ENCODE results near the gene TRIM7.

Gene TRIM7

GRCh38 chr5:181233088-181233800, 28.2 kb upstream of the TRIM7 start:
- Histone ChIP-seq H3K27me3 (ENCODE audit: control insufficient read depth in 5 of 5, insufficient read depth in 4 of 5, low read length in 5 of 5) (no peaks in the 10 kb centered on the region), H3K9me3 (ENCODE audit: control insufficient read depth in 5 of 5, low read length in 5 of 5) (no peaks in the 10 kb centered on the region), H3K9ac (ENCODE audit: low read length in 5 of 5) (no peak overlapping the region), H3K4me3 (ENCODE audit: low read depth in 1 of 5, low read length in 5 of 5) (no peak overlapping the region), H3K27ac (ENCODE audit: low read depth, low read length) (no peak overlapping the region), H3K36me3 (ENCODE audit: control insufficient read depth in 5 of 5, insufficient read depth in 5 of 5, low read length in 5 of 5) (peaks cover 15 to 82% (median 66%) of the 10 kb centered on the region in 5 donors), H3K4me1 (ENCODE audit: control insufficient read depth in 5 of 5, insufficient read depth in 5 of 5, low read length in 5 of 5) (peaks cover 0 to 22% (median 19%) of the 10 kb centered on the region in 5 donors)

GRCh38 chr5:181232593-181232992, 27.6 kb upstream of the TRIM7 start:
- Histone ChIP-seq H3K36me3 (ENCODE audit: control insufficient read depth in 5 of 5, insufficient read depth in 5 of 5, low read length in 5 of 5) (peaks cover 10 to 78% (median 60%) of the 10 kb centered on the region in 5 donors), H3K9ac (ENCODE audit: low read length in 5 of 5) (peak overlapping the region in 1 of 5 donors; percentile 16)

GRCh38 chr5:181231432-181231831, 26.4 kb upstream of the TRIM7 start:
- Histone ChIP-seq H3K4me3 (ENCODE audit: low read depth in 1 of 5, low read length in 5 of 5) (no peak overlapping the region), H3K36me3 (ENCODE audit: control insufficient read depth in 5 of 5, insufficient read depth in 5 of 5, low read length in 5 of 5) (peaks cover 6 to 69% (median 51%) of the 10 kb centered on the region in 5 donors), H3K9ac (ENCODE audit: low read length in 5 of 5) (no peak overlapping the region), H3K9me3 (ENCODE audit: control insufficient read depth in 5 of 5, low read length in 5 of 5) (no peaks in the 10 kb centered on the region), H3K27ac (ENCODE audit: low read depth, low read length) (no peak overlapping the region), H3K4me1 (ENCODE audit: control insufficient read depth in 5 of 5, insufficient read depth in 5 of 5, low read length in 5 of 5) (peaks cover 0 to 22% (median 19%) of the 10 kb centered on the region in 5 donors), H3K27me3 (ENCODE audit: control insufficient read depth in 5 of 5, insufficient read depth in 4 of 5, low read length in 5 of 5) (no peaks in the 10 kb centered on the region)

More at GRCh38 chr5:181232593-181232992, 27.6 kb upstream of the TRIM7 start:
- H3K4me1 ChIP-seq (ENCODE audit: control insufficient read depth in 5 of 5, insufficient read depth in 5 of 5, low read length in 5 of 5) = peaks cover 0 to 22% (median 19%) of the 10 kb centered on the region in 5 donors
- no peak overlapping the region for H3K4me3 ChIP-seq (ENCODE audit: low read depth in 1 of 5, low read length in 5 of 5)
- H3K9me3 ChIP-seq (ENCODE audit: control insufficient read depth in 5 of 5, low read length in 5 of 5) = no peaks in the 10 kb centered on the region
- H3K27me3 ChIP-seq (ENCODE audit: control insufficient read depth in 5 of 5, insufficient read depth in 4 of 5, low read length in 5 of 5) = no peaks in the 10 kb centered on the region
- H3K27ac ChIP-seq (ENCODE audit: low read depth, low read length) = no peak overlapping the region

GRCh38 chr5:181230551-181230950, 25.6 kb upstream of the TRIM7 start:
- Histone ChIP-seq H3K4me1 (ENCODE audit: control insufficient read depth in 5 of 5, insufficient read depth in 5 of 5, low read length in 5 of 5) (peaks cover 0 to 19% (median 17%) of the 10 kb centered on the region in 5 donors), H3K9me3 (ENCODE audit: control insufficient read depth in 5 of 5, low read length in 5 of 5) (no peaks in the 10 kb centered on the region), H3K27me3 (ENCODE audit: control insufficient read depth in 5 of 5, insufficient read depth in 4 of 5, low read length in 5 of 5) (no peaks in the 10 kb centered on the region), H3K36me3 (ENCODE audit: control insufficient read depth in 5 of 5, insufficient read depth in 5 of 5, low read length in 5 of 5) (peaks cover 0 to 60% (median 42%) of the 10 kb centered on the region in 5 donors), H3K9ac (ENCODE audit: low read length in 5 of 5) (no peak overlapping the region), H3K4me3 (ENCODE audit: low read depth in 1 of 5, low read length in 5 of 5) (no peak overlapping the region), H3K27ac (ENCODE audit: low read depth, low read length) (no peak overlapping the region)

GRCh38 chr5:181229996-181230395, 25.0 kb upstream of the TRIM7 start:
- H3K4me3 ChIP-seq (ENCODE audit: low read depth in 1 of 5, low read length in 5 of 5) = no peak overlapping the region

GRCh38 chr5:181224390-181225229, 19.6 kb upstream of the TRIM7 start:
- Histone ChIP-seq H3K4me3 (ENCODE audit: low read depth in 1 of 5, low read length in 5 of 5) (peak overlapping the region; percentile 64 to 88 (median 86)), H3K36me3 (ENCODE audit: control insufficient read depth in 5 of 5, insufficient read depth in 5 of 5, low read length in 5 of 5) (peaks cover 0 to 13% (median 3%) of the 10 kb centered on the region in 5 donors), H3K9me3 (ENCODE audit: control insufficient read depth in 5 of 5, low read length in 5 of 5) (no peaks in the 10 kb centered on the region), H3K27ac (ENCODE audit: low read depth, low read length) (peak overlapping the region; percentile 92), H3K9ac (ENCODE audit: low read length in 5 of 5) (peak overlapping the region in 1 of 5 donors; percentile 64), H3K4me1 (ENCODE audit: control insufficient read depth in 5 of 5, insufficient read depth in 5 of 5, low read length in 5 of 5) (peaks cover 8 to 33% (median 20%) of the 10 kb centered on the region in 5 donors), H3K27me3 (ENCODE audit: control insufficient read depth in 5 of 5, insufficient read depth in 4 of 5, low read length in 5 of 5) (no peaks in the 10 kb centered on the region)

More at GRCh38 chr5:181229996-181230395, 25.0 kb upstream of the TRIM7 start:
- Histone ChIP-seq H3K27me3 (ENCODE audit: control insufficient read depth in 5 of 5, insufficient read depth in 4 of 5, low read length in 5 of 5) (no peaks in the 10 kb centered on the region), H3K27ac (ENCODE audit: low read depth, low read length) (no peak overlapping the region), H3K9ac (ENCODE audit: low read length in 5 of 5) (no peak overlapping the region), H3K9me3 (ENCODE audit: control insufficient read depth in 5 of 5, low read length in 5 of 5) (no peaks in the 10 kb centered on the region), H3K36me3 (ENCODE audit: control insufficient read depth in 5 of 5, insufficient read depth in 5 of 5, low read length in 5 of 5) (peaks cover 0 to 55% (median 37%) of the 10 kb centered on the region in 5 donors), H3K4me1 (ENCODE audit: control insufficient read depth in 5 of 5, insufficient read depth in 5 of 5, low read length in 5 of 5) (peaks cover 0 to 16% (median 12%) of the 10 kb centered on the region in 5 donors)

GRCh38 chr5:181223729-181224389, 18.9 kb upstream of the TRIM7 start:
- Histone ChIP-seq H3K36me3 (ENCODE audit: control insufficient read depth in 5 of 5, insufficient read depth in 5 of 5, low read length in 5 of 5) (peaks cover 0 to 5% (median 3%) of the 10 kb centered on the region in 5 donors), H3K27me3 (ENCODE audit: control insufficient read depth in 5 of 5, insufficient read depth in 4 of 5, low read length in 5 of 5) (no peaks in the 10 kb centered on the region), H3K27ac (ENCODE audit: low read depth, low read length) (peak overlapping the region; percentile 92), H3K4me1 (ENCODE audit: control insufficient read depth in 5 of 5, insufficient read depth in 5 of 5, low read length in 5 of 5) (peaks cover 8 to 33% (median 20%) of the 10 kb centered on the region in 5 donors), H3K4me3 (ENCODE audit: low read depth in 1 of 5, low read length in 5 of 5) (peak overlapping the region; percentile 64 to 88 (median 86)), H3K9me3 (ENCODE audit: control insufficient read depth in 5 of 5, low read length in 5 of 5) (no peaks in the 10 kb centered on the region), H3K9ac (ENCODE audit: low read length in 5 of 5) (peak overlapping the region in 4 of 5 donors; percentile 64 to 92 (median 68))

GRCh38 chr5:181223058-181223728, 18.2 kb upstream of the TRIM7 start, which contains the start of gene TRIM41:
TSS of gene TRIM41 (plus strand) at chr5:181223281. CDS start at chr5:181224000, 719 bp downstream.
- H3K4me3 ChIP-seq (ENCODE audit: low read depth in 1 of 5, low read length in 5 of 5) = peak within 1 kb of the TSS; percentile 64 to 88 (median 86)
- H3K9ac ChIP-seq (ENCODE audit: low read length in 5 of 5) = peak within 1 kb of the TSS in 4 of 5 donors; percentile 67 to 92 (median 82)
- no peaks in the 10 kb centered on the region for H3K9me3 ChIP-seq (ENCODE audit: control insufficient read depth in 5 of 5, low read length in 5 of 5)
- no peaks in the 10 kb centered on the region for H3K27me3 ChIP-seq (ENCODE audit: control insufficient read depth in 5 of 5, insufficient read depth in 4 of 5, low read length in 5 of 5)
- H3K27ac ChIP-seq (ENCODE audit: low read depth, low read length) = peak within 1 kb of the TSS; percentile 92
- H3K4me1 ChIP-seq (ENCODE audit: control insufficient read depth in 5 of 5, insufficient read depth in 5 of 5, low read length in 5 of 5) = peaks cover 9 to 40% (median 26%) of the 10 kb centered on the region in 5 donors
- H3K36me3 ChIP-seq (ENCODE audit: control insufficient read depth in 5 of 5, insufficient read depth in 5 of 5, low read length in 5 of 5) = peaks cover 0 to 5% (median 3%) of the 10 kb centered on the region in 5 donors

- no peaks in the 10 kb centered on the region for H3K27me3 ChIP-seq (ENCODE audit: control insufficient read depth in 5 of 5, insufficient read depth in 4 of 5, low read length in 5 of 5)
- peaks cover 12 to 43% (median 30%) of the 10 kb centered on the region in 5 donors for H3K4me1 ChIP-seq (ENCODE audit: control insufficient read depth in 5 of 5, insufficient read depth in 5 of 5, low read length in 5 of 5)
- H3K4me3 ChIP-seq (ENCODE audit: low read depth in 1 of 5, low read length in 5 of 5) = peak overlapping the region; percentile 64 to 86 (median 86)
- H3K9ac ChIP-seq (ENCODE audit: low read length in 5 of 5) = peak overlapping the region in 4 of 5 donors; percentile 53 to 92 (median 82)
- H3K36me3 ChIP-seq (ENCODE audit: control insufficient read depth in 5 of 5, insufficient read depth in 5 of 5, low read length in 5 of 5) = peaks cover 0 to 3% (median 3%) of the 10 kb centered on the region in 5 donors
- no peaks in the 10 kb centered on the region for H3K9me3 ChIP-seq (ENCODE audit: control insufficient read depth in 5 of 5, low read length in 5 of 5)
- H3K27ac ChIP-seq (ENCODE audit: low read depth, low read length) = peak overlapping the region; percentile 92
Observed at GRCh38 chr5:181222630-181223057, 17.6 kb upstream of the TRIM7 start.

Measured in subcutaneous abdominal adipose tissue (tissue), 5 donors.